ENCODE data around the gene QPCTL. TPM values are rescaled to one million over a fixed set of nuclear protein-coding genes. Genes with fewer than 3 reads are reported as not detected.
"Not testable (repeated sequence)": the region's sequence is repeated elsewhere in the genome, so short reads cannot be mapped to it uniquely, and the experiment has no call there.

The QPCTL gene
- total RNA-seq, 1 donor from 2014 or later, result 5.7 TPM

- ATAC-seq, result peak; percentile 24
Measured at GRCh38 chr19:45676851-45677263, 15.6 kb upstream of the QPCTL start.

GRCh38 chr19:45677351-45678230 lies 14.9 kb upstream of the QPCTL start:
- peak; percentile 76 for ATAC-seq

DNA sequence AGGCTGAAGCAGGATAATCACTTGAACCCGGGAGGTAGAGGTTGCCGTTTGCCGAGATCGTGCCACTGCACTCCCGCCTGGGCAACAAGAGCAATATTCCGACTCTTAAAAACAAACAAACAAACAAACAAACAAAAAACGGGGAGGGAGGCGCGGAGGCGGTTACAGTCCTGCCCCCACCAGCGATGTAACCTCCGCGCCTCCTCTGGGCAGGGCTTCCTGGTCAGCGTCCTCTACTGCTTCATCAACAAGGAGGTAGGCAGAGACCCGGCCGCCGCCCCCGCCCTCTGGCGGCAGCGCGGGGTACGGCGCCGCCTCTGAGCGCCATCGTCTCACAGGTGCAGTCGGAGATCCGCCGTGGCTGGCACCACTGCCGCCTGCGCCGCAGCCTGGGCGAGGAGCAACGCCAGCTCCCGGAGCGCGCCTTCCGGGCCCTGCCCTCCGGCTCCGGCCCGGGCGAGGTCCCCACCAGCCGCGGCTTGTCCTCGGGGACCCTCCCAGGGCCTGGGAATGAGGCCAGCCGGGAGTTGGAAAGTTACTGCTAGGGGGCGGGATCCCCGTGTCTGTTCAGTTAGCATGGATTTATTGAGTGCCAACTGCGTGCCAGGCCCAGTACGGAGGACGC lies 11.0 kb upstream of the QPCTL start:
- peak; percentile 87 for ATAC-seq

GRCh38 chr19:45682117-45682516 lies 10.3 kb upstream of the QPCTL start:
- ATAC-seq, result peak; percentile 4

DNA sequence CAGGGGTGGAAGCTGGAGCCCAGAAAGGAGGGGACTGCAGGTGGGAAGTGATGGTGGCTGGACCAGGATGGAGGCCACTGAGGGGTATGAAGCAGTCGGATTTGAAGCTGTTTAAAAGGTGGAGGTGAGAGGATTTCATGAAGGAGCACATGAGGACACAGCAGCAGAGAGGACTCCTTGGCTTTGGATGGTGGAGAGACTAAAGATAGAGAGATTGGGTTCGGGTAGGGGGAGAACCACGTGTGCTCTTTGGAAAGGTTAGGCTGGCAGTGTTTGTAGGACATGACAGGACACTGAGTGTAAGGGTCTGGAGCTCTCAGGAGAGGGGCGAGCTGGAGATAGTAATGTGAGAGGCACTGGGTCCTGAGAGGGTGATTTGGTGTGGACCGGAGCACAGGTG lies 9.6 kb upstream of the QPCTL start:
- no peak for ATAC-seq

DNA sequence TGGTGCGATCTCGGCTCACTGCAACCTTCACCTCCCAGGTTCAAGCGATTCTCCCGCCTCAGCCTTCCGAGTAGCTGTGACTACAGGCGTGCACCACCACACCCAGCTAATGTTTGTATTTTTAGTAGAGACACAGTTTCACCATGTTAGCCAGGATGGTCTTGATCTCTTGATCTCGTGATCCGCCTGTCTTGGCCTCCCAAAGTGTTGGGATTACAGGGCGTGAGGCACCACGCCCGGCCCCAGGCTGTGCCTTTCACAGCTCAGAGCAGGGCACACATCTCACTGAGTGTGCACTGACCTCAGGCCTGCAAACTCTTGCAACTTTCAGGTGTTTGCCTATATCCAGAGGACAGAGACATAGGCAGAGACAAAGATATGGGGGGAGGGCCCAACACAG lies 7.4 kb upstream of the QPCTL start:
- not testable (repeated sequence) for ATAC-seq

- no peak for ATAC-seq
Measured at GRCh38 chr19:45687599-45687998, 4.9 kb upstream of the QPCTL start.

- peak; percentile 79 for ATAC-seq
Measured at GRCh38 chr19:45691516-45692186, 815 bp upstream of the QPCTL start, which contains the start of gene SNRPD2. Gene SNRPD2, minus strand, starts transcription at chr19:45691953. Its CDS starts 65 bp downstream, at chr19:45691888.

DNA sequence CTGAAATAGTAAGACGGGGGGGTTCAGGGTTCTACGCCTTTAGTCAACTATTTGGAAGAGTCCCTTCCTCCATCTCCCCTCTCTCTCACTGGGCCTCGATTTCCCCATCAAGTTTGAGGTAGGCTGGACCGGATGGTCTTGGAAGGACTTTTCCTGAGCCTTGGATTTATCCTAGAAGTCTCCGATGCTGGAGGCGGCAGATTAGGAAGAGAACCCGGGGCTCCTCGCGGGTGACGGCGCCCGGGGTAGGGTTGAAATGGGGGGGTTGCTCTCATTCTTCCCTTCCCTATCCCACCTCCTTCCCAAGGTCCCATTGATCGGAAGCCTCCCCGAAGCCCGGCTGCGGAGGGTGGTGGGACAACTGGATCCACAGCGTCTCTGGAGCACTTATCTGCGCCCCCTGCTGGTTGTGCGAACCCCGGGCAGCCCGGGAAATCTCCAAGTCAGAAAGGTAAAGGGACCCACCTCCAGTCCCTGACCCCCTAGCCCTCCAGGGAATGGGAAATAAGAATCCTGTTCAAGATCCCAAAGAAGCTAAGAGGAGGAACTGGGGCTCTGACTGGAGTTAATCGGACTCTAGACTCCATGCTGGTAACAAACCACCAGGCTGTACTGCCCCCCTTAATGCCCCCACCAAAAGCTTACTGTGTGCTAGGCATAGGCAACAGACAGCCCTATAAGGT lies 781 bp downstream of the QPCTL start:
- no peak for ATAC-seq

GRCh38 chr19:45701676-45702075 lies 9.2 kb downstream of the QPCTL start:
- ATAC-seq, result peak; percentile 9

DNA sequence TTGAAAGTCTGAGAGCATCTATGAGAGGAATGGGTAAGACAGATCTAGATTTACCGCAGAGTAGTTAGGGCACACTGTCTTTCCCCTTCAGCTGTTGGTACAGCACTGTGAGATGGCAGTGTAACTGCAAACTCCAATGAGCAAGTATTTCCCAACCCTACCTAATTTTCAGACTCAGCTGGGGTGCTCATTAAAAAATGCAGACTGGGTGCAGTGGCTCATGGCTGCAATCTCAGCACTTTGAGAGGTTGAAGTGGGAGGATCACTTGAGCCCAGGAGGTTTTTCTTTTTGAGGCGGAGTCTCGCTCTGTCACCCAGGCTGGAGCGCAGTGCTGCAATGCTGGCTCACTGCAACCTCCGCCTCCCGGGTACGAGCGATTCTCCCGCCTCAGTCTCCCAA lies 12.6 kb downstream of the QPCTL start:
- peak; percentile 26 for ATAC-seq

DNA sequence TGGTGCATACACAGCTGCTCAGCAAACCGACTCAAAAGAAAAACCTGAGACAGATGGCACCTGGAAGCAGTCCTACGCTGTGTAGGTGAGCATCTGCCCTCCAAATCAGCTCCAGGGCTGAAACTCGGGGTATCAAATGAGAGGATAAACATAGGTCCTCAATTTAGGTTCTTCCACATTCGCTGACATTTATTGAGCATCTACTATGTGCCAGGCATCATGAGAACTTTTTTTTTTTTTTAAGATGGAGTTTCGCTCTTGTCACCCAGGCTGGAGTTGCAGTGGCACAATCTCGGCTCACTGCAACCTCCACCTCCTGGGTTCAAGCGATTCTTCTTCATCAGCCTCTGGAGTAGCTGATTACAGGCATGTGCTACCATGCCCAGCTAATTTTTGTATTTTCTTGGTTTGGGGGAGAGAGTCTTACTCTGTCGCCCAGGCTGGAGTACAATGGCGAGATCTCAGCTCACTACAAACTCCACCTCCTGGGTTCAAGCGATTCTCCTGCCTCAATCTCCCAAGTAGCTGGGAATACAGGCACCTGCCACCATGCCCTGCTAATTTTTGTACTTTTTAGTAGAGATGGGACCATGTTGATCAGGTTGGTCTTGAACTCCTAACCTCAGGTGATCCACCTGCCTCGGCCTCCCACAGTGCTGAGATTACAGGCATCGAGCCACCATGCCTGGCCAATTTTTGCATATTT lies 13.4 kb downstream of the QPCTL start:
- ATAC-seq, result no peak

DNA sequence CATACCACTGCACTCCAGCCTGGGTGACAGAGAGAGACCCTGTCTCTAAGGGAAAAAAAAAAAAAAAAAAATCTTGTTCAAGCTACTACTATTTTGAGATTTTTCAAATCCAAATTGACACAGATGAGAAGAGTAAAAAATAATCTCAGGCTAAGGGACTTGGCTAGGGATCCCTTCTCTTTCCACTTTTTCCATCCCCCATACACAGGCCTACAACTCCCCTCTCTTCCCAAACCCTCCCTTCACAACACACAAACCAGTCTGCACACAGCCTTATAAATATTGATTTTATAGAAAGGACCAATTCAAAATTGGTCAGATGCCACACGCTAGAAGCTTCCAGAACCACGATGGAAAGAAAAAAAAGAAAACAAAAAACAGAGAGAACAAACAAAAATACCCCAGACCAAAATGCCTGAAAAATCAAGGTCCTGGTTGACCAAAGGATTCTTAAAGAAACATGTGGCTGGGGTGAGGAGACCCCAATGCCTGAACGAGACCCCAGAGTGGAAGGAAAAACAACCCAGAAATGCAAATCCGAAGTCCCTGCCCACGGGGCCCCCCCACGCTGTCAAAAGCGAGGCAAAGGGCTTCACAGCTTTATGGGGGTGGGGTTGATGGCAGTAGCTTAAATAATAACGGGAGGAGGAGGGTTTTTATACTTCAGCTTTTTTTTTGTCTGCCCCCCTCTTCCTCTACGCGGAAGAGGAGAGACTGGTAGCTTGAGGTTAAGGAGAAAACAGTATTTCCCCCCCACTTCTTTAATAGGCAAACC lies 18.1 kb downstream of the QPCTL start:
- no peak for ATAC-seq

- ATAC-seq, result no peak
Measured at GRCh38 chr19:45711851-45712698, 19.6 kb downstream of the QPCTL start.

DNA sequence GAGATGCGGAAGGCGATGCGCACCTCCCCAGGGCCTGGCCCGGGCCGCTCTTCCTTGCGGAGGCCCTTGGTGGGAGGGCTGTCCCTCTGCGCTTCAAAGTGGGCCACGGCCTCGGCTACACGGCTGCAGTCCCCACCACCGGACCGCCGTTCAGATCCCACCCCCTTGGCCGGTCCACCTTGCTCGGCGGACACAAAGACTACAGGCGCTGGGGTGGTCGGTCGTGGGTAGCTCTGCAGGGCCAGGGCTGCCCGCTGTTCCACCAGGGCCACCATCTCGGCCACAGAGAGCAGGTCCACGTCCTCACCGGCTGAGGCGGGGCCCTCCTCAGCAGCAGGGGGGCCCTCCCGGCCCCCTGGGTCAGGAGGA lies 20.2 kb downstream of the QPCTL start:
- ATAC-seq, result no peak

DNA sequence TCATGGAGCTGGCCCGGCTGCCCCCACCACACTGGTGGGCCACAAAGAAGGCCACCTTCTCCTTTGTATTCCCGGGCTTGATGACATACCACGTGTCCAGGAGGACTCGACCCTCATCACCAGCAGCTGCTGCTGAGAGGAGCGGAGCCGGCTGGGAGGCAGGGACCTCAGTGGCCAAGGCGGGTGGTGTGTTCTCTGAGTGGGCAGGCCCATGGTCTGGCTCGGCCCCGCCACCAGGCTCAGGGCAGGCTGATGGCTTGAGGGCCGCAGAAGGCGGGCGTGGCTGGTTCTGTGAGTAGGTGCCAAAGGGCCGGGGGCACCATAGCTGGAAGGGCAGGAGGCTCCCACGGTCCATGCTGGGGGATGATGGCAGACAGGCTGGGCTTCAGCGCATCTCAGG lies 20.7 kb downstream of the QPCTL start:
- ATAC-seq, result no peak

- no peak for ATAC-seq
Measured at GRCh38 chr19:45715139-45715538, 22.7 kb downstream of the QPCTL start.

DNA sequence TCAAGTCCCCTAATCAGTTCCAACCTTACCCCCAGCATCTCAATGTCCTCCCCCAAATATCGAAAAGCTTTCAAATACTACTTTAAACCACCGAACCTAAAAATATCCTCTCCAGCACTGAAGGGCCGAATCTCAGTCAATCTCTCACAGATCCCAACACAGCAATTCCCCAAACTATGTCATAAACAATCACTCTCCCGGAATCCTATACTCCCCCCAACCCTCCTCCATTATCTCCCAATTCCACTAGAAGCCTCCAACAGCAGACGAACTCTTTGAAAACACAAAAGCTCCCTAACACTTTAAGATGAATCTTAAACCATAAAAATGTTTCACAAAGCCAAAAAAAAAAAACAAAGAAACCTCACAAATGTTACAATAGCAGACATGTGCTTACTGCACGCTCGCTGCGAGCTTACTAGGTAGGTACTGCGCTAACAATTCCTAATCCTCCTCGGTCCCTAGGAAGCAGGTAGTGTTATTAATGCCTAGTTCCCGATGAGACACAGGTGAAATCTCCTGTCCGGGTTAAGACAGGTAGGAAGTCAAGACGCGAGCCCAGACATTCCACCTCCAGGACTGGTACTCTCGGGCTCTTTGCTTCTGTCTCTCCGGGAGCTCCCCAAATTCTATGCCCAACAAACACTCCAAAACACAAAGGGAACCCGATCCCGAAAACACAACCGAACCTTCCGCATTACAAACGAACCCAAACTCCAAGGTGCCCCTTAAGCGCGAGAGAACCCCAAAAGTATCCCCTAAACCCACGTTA lies 24.1 kb downstream of the QPCTL start:
- peak; percentile 33 for ATAC-seq

DNA sequence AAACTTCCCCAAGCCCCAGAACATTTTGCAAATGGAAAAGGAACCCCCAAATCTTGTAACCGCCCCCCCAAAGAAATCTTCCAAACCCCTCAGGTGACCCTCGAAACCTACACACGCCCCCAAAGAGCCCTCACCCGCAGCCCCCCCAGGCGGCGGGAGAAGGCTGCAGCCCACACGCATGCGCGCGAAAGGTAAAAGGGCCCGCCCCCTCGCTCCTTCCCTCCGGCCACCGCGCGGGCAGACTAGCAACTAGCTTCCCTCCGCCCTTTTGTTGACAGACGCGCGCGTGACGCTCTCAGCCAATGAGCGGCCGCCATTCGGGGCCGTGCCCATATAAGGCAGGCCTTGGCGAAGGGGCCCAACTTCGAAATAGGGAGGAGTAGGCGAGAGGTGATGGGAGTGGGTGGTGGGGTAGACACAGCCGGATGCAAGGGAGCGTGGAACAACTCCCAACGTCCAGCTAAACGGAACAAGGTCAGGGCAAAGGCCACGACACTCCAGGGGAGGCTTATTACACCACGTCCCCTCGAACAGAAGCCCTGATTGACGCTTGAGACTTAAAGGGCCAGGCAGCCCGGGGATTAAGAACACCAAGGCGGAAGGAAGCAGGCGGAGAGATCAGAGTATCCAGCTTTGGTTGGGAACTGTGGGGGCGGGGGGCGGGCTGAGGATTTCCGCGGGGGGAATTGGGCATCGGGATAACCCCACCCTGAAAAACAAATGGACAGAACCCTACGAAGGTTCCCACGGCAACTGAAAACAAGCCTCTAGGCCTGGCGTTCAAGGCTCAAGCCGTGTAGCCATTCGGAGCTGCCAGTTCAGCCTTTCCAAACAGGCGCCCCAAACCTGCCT lies 24.9 kb downstream of the QPCTL start:
- ATAC-seq, result peak; percentile 89
